MM.1S (cell line): ENCODE measurements around the gene DHRS7B.

Experiments
- DNase-seq: peaks from one replicate; pipeline ENCODE4 v3.0.0-alpha.2; 2015
- H2AFZ ChIP-seq: fragments of 300-600 bp; sonication (generic); 2 replicates; pipeline ENCODE4 v1.6.0; 2016; ENCODE audit warnings: antibody characterized with exemption, low read length
- H3F3A ChIP-seq: fragments of 300-600 bp; sonication (generic); 2 replicates; pipeline ENCODE4 v1.6.1; 2016; ENCODE audit warnings: mild to moderate bottlenecking, antibody characterized with exemption, low read length, moderate library complexity, mixed read lengths; ENCODE audit not compliant: insufficient read depth
- H3K27ac ChIP-seq: fragments of 300-600 bp; sonication (generic); 2 replicates; pipeline ENCODE4 v1.5.1; 2016; ENCODE audit warnings: mild to moderate bottlenecking, low read length
- H3K27me3 ChIP-seq: fragments of 300-600 bp; sonication (generic); replicated peaks from 2 replicates; pipeline ENCODE4 v1.6.0; 2016; ENCODE audit warnings: low read length; ENCODE audit not compliant: insufficient read depth
- H3K36me3 ChIP-seq: fragments of 300-600 bp; sonication (generic); replicated peaks from 2 replicates; pipeline ENCODE4 v1.6.1; 2016; ENCODE audit warnings: mild to moderate bottlenecking, low read length, mixed read lengths; ENCODE audit not compliant: insufficient read depth
- H3K4me1 ChIP-seq: fragments of 300-600 bp; sonication (generic); 2 replicates; pipeline ENCODE4 v1.6.1; 2016; ENCODE audit warnings: low read length, mixed read lengths
- H3K4me2 ChIP-seq: fragments of 300-600 bp; sonication (generic); 2 replicates; pipeline ENCODE4 v1.6.0; 2016; ENCODE audit warnings: low read depth, low read length
- H3K4me3 ChIP-seq: fragments of 300-600 bp; sonication (generic); 2 replicates; pipeline ENCODE4 v1.5.1; 2016; ENCODE audit warnings: low read length, mixed read lengths
- H3K79me2 ChIP-seq: fragments of 300-600 bp; sonication (generic); 2 replicates; pipeline ENCODE4 v1.6.1; 2016; ENCODE audit warnings: mixed run types, low read length, mixed read lengths
- H3K9ac ChIP-seq: fragments of 300-600 bp; sonication (generic); 2 replicates; pipeline ENCODE4 v1.6.1; 2016; ENCODE audit warnings: low read length, mixed read lengths
- H3K9me2 ChIP-seq: fragments of 300-600 bp; sonication (generic); replicated peaks from 2 replicates; pipeline ENCODE4 v1.6.1; 2016; ENCODE audit warnings: mild to moderate bottlenecking, low read length, mixed read lengths; ENCODE audit not compliant: insufficient read depth
- H3K9me3 ChIP-seq: fragments of 300-600 bp; sonication (generic); replicated peaks from 2 replicates; pipeline ENCODE4 v1.6.1; 2016; ENCODE audit warnings: mild to moderate bottlenecking, low read length, mixed read lengths; ENCODE audit not compliant: insufficient read depth
- H4K20me1 ChIP-seq: fragments of 300-600 bp; sonication (generic); 2 replicates; pipeline ENCODE4 v1.6.1; 2016; ENCODE audit warnings: mild to moderate bottlenecking, low read length, moderate library complexity, mixed read lengths; ENCODE audit not compliant: insufficient read depth
- CTCF ChIP-seq: fragments of 300-600 bp; sonication (generic); IDR thresholded peaks from 2 replicates; pipeline ENCODE4 v1.5.1; 2016; ENCODE audit warnings: antibody characterized with exemption, low read length, mixed read lengths
- EZH2 ChIP-seq: fragments of 300-600 bp; sonication (generic); optimal IDR thresholded peaks from 2 replicates; pipeline ENCODE3; 2017; ENCODE audit warnings: low read depth, mild to moderate bottlenecking, antibody characterized with exemption, low read length, mixed read lengths
- EZH2phosphoT487 ChIP-seq: fragments of 300-600 bp; sonication (generic); IDR thresholded peaks from 2 replicates; pipeline ENCODE4 v1.6.1; 2018; ENCODE audit warnings: antibody characterized with exemption, low read length

Gene DHRS7B

GRCh38 chr17:21209511-21210175 is 82.9 kb downstream of the DHRS7B start:
- H3F3A ChIP-seq, result peaks cover 1% of the 10 kb centered on the region; the same call in 1 of the 2 replicates
- no peak overlapping the region for H3K9ac ChIP-seq
- no peak overlapping the region for H2AFZ ChIP-seq
- peaks cover 55% of the 10 kb centered on the region for H4K20me1 ChIP-seq
- peaks cover 11% of the 10 kb centered on the region for H3K4me1 ChIP-seq
- H3K79me2 ChIP-seq, result peaks cover 95% of the 10 kb centered on the region
- H3K9me2 ChIP-seq, result no peaks in the 10 kb centered on the region
- DNase-seq, result no peak
- no peaks in the 10 kb centered on the region for H3K9me3 ChIP-seq
- no peaks in the 10 kb centered on the region for H3K27me3 ChIP-seq
- 0 out of 2 replicates have a peak, but pooled peaks cover 3% of the 10 kb centered on the region for H3K36me3 ChIP-seq
- H3K27ac ChIP-seq, result no peak overlapping the region
- H3K4me2 ChIP-seq, result no peak overlapping the region
- TF ChIP-seq CTCF, result no peak
- TF ChIP-seq EZH2phosphoT487, result no peak
- no peak for TF ChIP-seq EZH2
- no peak overlapping the region for H3K4me3 ChIP-seq

DNA sequence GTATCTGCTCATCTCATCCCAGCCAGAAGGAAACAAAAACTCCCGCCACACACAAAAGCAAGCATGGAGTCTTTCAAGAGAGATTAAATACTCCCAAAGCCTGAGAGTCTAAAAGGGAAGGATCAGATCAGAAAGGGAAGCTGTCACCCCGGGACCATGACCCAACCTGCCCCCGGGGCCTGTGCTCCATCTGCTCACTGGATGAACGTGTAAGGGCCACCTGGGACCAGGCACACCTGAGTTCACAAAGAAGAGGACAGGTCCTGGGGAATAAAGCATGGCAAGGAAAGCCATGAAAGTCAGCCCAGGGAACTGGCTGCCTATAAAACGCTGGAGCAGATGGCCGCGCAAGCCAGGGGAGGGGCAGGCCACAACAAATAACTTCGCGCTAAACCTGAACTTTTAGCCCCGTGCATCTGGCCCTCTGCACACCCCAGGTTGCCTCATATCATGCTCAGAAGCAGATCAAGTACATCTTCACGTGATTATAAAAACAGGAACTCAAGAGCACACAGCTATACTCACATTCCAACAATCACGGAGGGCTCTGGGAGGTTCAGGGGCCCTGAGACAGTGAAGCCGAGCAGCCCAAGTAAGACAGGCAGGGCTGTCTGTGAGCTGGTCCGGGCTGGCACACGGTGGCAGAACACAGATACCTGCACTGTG is 83.8 kb downstream of the DHRS7B start:
- Histone ChIP-seq H3K4me1 (peaks cover 15% of the 10 kb centered on the region), H3K36me3 (0 out of 2 replicates have a peak, but pooled peaks cover 3% of the 10 kb centered on the region), H3K79me2 (peaks cover 95% of the 10 kb centered on the region), H4K20me1 (peaks cover 47% of the 10 kb centered on the region), H3K4me3 (no peak overlapping the region), H3K9ac (no peak overlapping the region), H3F3A (peaks cover 6% of the 10 kb centered on the region; the same call in 1 of the 2 replicates), H3K27me3 (no peaks in the 10 kb centered on the region), H3K9me3 (no peaks in the 10 kb centered on the region), H3K27ac (no peak overlapping the region), H3K9me2 (no peaks in the 10 kb centered on the region), H3K4me2 (no peak overlapping the region), H2AFZ (no peak overlapping the region)
- no peak for TF ChIP-seq CTCF
- no peak for TF ChIP-seq EZH2phosphoT487
- no peak for TF ChIP-seq EZH2
- DNase-seq, result no peak

GRCh38 chr17:21211825-21212479 is 85.2 kb downstream of the DHRS7B start:
- Histone ChIP-seq H3K4me2 (peak overlapping the region; percentile 85; the same call in 1 of the 2 replicates), H3K27me3 (no peaks in the 10 kb centered on the region), H3K79me2 (peaks cover 89% of the 10 kb centered on the region), H2AFZ (no peak overlapping the region), H3K27ac (no peak overlapping the region), H3F3A (peaks cover 6% of the 10 kb centered on the region; the same call in 1 of the 2 replicates), H3K36me3 (0 out of 2 replicates have a peak, but pooled peaks cover 3% of the 10 kb centered on the region), H4K20me1 (peaks cover 36% of the 10 kb centered on the region), H3K9me3 (no peaks in the 10 kb centered on the region), H3K9me2 (no peaks in the 10 kb centered on the region), H3K9ac (no peak overlapping the region), H3K4me3 (peak overlapping the region; percentile 79; the same call in 1 of the 2 replicates), H3K4me1 (peaks cover 15% of the 10 kb centered on the region)
- TF ChIP-seq EZH2, result no peak
- no peak for TF ChIP-seq CTCF
- no peak for TF ChIP-seq EZH2phosphoT487
- DNase-seq, result no peak
